Astrocyte of the cerebellum (primary cell): Measurements from ENCODE around the gene HYCC2.
A peak's percentile ranks its signal among the peaks of the same experiment; 100 is the strongest.
"Not testable (repeated sequence)": the region's sequence is repeated elsewhere in the genome, so short reads cannot be mapped to it uniquely, and the experiment has no call there.

ENCODE experiments used
- DNase-seq: peaks from one replicate; pipeline ENCODE4 v3.0.0-alpha.2; 2011; ENCODE audit warnings: low read depth
- H3K4me3 ChIP-seq: 2 replicates; pipeline ENCODE4 v1.5.1; 2011; ENCODE audit warnings: mild to moderate bottlenecking, low read depth, low read length, moderate library complexity
- CTCF ChIP-seq: IDR thresholded peaks from 2 replicates; pipeline ENCODE4 v1.5.1; 2012; ENCODE audit warnings: low read length, low read depth, moderate library complexity, mild to moderate bottlenecking; ENCODE audit errors: missing control alignments
- in situ Hi-C: cut with HindIII; loops from 2 replicates; pipeline ENCODE4 v1.10.0; 2017; ENCODE audit warnings: low sequenced_read_pairs

HYCC2 gene

GRCh38 chr2:201071479-201072200, at the start of gene HYCC2, which contains the start of gene NDUFB3:
HYCC2 (minus strand) TSS chr2:201071671; CDS start chr2:201024009, 47,662 bp downstream.
NDUFB3 (plus strand) TSS chr2:201072001; CDS start chr2:201078883, 6,882 bp downstream.
- in situ Hi-C loops: no loop called here
- H3K4me3 ChIP-seq: peak within 1 kb of the TSS; percentile 82
- peak; percentile 35 for TF ChIP-seq CTCF
- peak; percentile 83 for DNase-seq

GRCh38 chr2:201118961-201119854, 47.7 kb upstream of the HYCC2 start:
- no peak for TF ChIP-seq CTCF

GRCh38 chr2:201118121-201118960, 46.9 kb upstream of the HYCC2 start:
- in situ Hi-C loops: loop anchor here (5.0 kb wide), 1 partner anchor 34 kb away; no protein-coding TSS in a partner anchor
- DNase-seq: peak; percentile 52
- H3K4me3 ChIP-seq: peak overlapping the region; percentile 60
- peak; percentile 51 for TF ChIP-seq CTCF

More at GRCh38 chr2:201118961-201119854, 47.7 kb upstream of the HYCC2 start:
- H3K4me3 ChIP-seq: peak overlapping the region; percentile 60
- in situ Hi-C loops: loop anchor here (5.0 kb wide), 1 partner anchor 33 kb away; no protein-coding TSS in a partner anchor
- no peak for DNase-seq

- peak overlapping the region; percentile 60 for H3K4me3 ChIP-seq
- in situ Hi-C loops: loop anchor here (5.0 kb wide), 1 partner anchor 35 kb away; no protein-coding TSS in a partner anchor
- DNase-seq: not testable (repeated sequence)
Observed at GRCh38 chr2:201117735-201118094, 46.2 kb upstream of the HYCC2 start.

- in situ Hi-C loops: loop anchor here (5.0 kb wide), 1 partner anchor 35 kb away; no protein-coding TSS in a partner anchor
- H3K4me3 ChIP-seq: peak overlapping the region; percentile 60
- DNase-seq: peak; percentile 72
- peak; percentile 39 for TF ChIP-seq CTCF
Observed at GRCh38 chr2:201116959-201117734, 45.7 kb upstream of the HYCC2 start.

GRCh38 chr2:201116115-201116958, 44.9 kb upstream of the HYCC2 start, which contains the start of gene CFLAR:
CFLAR (plus strand) TSS chr2:201116164; CDS start chr2:201129866, 13,702 bp downstream.
- peak within 1 kb of the TSS; percentile 60 for H3K4me3 ChIP-seq
- no peak for TF ChIP-seq CTCF
- in situ Hi-C loops: loop anchor here (5.0 kb wide), 1 partner anchor 36 kb away; no protein-coding TSS in a partner anchor
- peak; percentile 15 for DNase-seq
